ENCODE results near the gene DNAH14.

The DNAH14 gene

DNA sequence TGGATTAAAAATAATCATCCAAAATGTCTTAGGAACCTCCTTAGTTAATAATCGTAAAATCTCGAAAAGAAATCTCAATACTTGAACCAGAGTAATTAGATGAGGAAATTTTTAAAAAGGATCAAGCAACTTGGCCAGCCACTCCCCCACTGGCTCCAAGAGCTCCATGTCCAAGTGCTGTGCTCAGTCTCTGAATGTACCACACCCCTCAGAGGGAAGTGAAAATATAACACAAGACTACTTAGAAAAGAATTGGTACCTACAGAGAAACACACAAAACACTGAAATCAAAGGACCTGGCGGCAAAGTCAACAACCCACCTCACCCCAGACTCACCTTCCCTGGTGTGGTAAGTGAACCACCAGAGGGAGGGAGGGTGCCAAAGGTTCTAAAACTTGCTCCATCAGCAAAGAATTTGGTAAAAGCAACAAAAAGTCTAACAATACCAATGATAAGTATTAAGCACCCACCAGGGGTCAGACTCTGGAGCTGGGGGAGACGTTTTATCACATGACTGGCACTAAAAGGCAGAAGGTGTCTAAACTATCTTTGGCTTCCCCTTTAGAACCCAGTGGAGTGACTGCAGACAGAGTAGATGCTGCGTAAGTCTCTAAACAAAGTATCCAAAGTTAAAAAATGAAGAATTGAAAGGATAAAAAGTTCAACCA, 484.4 kb downstream of the DNAH14 start:
- DNase-seq, result no peak

DNA sequence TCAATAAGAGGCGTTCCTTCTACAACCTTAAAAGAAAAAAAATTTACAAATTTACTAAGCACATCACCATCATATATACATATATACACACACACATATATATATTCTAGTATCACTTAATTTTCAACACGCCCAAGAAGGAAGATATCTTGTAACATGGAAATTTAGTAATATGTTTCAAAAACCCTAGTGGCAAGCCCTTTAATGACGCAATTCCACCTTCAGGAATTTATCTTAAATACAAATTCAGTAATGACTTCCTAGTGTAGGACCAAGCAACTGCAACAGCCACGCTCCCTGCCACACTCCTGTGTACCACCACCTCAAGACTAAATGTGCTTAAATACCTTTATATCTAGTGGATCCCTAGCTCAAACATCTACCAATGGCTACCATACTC, 485.8 kb downstream of the DNAH14 start:
- DNase-seq, result no peak

DNA sequence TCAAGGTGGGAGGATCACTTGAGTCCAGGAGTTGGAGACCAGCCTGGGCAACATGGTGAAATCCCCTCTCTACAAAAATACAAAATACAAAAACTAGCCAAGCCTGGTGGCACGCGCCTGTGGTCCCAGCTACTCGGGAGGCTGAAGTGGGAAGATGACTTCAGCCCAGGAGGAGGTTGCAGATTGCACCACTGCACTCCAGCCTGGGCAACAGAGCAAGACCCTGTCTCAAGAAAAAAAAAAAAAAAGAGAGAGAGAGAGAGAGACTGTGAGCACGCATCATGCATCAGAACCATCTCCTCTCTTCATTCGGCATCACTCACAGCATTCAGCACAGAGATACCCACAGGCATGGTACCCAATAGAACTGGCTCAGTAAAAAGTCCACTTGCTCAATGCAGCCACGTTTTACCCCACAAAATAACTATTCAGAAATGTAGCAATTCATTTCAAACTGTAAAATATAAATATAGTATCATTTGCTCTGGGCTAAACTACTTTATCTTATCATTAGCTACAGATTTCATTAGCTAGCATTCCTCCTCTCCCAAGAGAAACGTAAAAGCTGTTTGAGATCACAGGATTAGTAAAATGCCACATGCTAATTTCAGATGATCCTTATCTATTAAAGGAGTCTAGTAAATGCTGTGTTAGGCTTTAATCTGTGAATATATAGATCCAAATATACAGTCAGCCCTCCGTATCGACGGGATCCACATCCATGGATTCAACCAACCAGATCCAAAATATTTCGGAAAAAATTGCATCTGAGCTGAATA, 486.7 kb downstream of the DNAH14 start:
- DNase-seq, result no peak

DNA sequence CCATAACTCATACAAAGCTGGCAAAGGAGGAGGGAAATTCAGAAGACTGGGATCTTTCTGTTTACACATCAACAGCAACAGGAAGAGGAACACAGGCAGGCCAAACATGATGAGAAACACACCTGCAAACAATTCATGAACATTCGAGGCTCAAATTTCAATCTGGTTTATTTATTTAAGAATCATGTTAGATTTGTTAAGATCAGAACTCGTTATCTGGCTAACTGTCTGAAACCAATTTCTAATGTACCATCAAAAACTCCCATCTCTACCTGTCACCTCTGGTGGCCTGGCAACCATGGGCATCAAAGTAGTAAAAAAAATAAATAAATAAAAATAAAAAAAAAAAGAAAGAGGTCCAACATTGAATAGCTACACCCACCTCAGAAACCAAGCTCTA, 488.6 kb downstream of the DNAH14 start:
- no peak for DNase-seq

DNA sequence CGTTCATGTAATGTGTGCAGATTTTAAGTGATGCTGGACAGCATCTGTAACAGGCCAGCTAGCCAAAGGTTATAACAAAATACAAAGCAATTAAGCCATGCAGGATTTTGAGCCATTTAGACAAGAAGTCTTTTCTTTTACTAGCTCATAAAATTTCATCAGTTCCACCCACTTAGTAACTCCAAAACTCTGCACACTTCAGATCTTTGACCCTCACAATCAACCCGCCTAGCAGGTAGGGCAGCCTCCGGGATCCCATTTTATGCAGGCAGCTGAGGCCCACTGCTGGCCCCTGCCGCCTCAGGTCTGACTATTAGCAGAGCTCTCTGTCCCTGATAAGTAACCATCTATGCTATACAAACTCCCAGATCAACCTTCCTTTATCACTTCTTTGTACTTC, 489.1 kb downstream of the DNAH14 start:
- DNase-seq, result no peak

DNA sequence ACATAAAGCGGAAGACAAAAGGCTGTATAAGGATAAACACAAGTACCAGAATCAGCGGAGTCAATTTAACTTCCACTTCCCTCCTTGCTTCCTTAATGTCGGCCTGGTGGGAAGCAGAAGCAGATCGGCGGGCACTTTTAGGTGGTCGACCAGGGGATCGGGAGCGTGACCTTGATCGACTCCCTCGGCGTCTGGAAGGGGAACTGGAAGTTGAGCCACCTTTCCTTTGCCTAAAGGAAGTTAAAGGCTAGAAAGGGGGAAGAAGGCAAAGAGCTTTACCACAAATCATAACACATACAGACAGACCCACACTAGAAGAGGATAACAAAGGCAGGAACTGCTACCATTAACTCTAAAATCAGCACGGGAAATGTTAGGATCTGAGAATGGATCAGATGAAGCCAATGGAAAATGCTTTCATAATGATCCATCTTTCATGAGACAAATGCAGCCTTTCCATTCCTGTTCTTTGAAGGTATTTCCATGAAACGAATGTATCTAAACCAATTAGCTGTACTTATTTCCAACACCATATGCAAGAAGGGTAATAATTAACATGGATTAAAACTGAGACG, 492.6 kb downstream of the DNAH14 start:
- no peak for DNase-seq

DNA sequence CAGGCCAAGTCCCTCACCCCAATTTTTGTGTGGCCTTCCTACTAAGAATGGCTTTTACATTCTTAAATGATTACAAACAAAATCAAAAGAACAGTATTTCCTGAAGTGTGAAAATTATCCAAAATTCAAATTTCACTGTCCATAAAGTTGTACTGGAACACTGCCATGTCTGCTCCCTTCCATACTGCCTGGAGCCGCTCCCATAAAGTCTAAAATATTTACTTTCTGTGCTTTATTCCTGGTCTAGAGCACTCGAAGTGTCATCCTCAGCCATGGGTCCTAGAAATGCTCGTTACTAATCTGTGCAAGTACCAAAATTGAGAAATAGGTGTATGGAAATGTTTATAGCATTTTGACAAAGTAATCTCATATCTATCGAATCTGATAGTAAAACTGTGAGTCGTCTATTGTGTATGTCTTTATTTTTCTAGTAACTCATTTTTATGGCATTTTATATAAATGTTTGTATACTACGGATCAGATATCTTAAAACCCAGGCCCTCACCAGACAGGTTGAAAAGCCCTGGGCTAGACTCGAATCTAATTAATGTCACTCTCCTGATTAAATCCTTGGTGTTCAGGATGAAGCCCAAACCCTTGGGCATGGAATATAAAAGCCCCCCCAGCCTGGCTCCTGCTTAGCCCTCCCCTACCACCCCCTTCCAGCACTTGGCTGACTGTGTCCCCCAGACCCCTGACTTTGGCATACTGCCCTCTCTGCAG, 493.5 kb downstream of the DNAH14 start:
- no peak for DNase-seq

DNA sequence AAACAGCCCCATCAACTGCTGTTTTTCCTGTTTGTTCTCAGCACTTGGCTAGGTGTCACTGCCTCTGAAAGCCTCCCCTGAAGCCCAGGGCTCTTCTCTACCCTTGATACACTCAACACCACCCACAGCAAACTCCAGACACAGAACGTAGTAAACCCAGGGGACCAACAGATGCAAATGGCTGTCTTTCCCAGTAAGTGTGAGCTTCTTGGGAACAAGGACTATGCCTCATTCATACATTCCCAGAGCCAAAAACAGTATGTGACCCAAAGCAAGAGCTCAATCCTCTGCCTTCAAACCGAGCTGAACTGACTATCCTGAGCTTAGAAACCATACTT, 494.0 kb downstream of the DNAH14 start:
- DNase-seq, result no peak

DNA sequence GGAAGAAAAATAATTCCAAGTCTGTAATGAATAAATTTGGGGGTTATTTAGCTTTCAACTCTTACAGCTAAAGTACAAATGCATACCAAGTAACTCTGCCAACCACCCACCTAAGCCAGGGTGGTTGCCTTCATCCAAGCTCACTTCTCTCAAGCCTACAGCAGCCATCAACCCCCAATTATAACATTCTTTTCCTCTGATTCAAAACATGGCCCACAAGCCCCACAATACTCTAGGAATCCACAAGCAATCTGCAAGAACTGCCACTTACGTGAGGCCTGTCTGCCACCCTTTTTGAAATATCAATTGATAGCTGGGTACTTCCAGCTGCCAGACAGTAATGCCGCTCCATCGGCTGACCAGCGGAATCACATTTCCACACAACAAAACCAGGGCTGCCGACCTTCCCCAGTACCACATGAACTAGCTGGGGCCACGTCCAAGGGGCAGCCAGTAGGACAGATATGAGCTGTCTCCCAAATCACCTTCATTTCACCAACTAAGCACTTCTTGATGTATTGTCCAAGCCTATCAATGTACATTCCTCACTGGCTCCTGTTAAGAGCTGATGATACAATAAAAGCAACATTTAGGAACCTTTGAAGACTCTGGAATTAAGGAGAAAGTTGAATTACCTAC, 495.2 kb downstream of the DNAH14 start:
- no peak for DNase-seq

DNA sequence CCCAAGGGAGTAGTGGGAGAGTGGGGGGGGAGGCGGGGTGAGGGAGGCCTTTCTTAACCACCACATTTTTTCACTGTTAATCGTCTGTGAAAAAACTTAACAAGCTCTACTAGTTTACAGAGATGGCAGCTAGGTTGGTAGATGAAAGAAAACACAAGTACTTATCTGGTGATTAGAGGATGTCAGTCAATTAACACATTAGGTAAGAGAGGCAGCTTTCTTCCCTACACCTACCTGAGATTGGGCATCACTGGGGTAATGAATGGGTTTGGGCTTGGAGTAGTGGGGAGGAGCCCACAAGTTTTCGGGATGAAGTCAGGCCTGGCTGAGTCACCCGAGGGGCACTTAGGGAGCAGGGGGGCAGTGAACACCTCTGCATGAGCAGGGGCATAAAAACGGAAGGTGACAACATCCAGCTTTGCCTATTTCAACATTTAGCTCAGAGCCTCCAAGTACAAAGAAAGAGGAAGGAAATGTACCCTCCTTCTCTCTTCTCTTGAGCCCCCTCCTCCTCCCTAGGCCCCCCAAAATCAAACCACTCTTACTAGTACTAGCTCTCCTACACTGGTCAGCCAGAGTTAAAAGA, 495.8 kb downstream of the DNAH14 start:
- DNase-seq, result no peak

DNA sequence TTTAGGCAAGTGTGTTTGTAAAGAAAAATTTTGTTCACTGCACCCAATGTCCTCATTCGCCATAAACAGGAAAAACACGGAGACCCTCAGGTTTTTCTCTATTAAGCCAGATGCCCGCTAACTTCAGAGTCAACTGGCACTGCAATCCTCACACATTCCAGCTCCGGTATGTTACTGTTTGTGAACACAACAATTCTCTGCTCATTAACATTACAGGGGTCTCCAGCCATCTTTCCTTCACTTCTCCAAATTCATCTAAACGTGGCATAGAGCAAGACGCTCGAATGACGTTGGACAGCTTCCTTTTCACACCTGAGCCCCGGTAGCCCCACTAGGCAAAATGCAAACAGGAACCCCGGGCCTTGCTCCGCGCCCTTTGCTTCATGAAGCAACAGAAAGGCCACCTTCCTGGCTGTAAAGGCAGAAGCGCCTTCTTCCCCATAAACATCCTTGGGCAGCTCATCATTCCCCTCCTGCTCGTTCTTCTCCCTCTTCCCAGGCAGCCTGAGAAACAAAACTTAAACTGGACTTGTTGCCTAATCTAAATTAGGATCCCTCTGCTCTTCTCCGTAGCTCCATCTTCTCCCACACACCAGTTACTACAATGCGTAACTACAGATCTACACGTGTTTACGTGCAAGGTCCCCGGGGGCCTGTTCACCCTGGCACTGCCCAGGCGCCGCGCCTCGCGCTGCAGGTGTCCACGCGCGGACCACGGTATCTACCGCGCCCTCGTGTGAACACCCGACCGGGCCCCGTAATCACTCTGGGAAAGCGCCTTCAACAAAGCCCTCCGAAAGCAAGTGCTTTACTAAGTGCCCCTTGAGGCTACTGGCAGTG, 497.1 kb downstream of the DNAH14 start:
- DNase-seq, result no peak

DNA sequence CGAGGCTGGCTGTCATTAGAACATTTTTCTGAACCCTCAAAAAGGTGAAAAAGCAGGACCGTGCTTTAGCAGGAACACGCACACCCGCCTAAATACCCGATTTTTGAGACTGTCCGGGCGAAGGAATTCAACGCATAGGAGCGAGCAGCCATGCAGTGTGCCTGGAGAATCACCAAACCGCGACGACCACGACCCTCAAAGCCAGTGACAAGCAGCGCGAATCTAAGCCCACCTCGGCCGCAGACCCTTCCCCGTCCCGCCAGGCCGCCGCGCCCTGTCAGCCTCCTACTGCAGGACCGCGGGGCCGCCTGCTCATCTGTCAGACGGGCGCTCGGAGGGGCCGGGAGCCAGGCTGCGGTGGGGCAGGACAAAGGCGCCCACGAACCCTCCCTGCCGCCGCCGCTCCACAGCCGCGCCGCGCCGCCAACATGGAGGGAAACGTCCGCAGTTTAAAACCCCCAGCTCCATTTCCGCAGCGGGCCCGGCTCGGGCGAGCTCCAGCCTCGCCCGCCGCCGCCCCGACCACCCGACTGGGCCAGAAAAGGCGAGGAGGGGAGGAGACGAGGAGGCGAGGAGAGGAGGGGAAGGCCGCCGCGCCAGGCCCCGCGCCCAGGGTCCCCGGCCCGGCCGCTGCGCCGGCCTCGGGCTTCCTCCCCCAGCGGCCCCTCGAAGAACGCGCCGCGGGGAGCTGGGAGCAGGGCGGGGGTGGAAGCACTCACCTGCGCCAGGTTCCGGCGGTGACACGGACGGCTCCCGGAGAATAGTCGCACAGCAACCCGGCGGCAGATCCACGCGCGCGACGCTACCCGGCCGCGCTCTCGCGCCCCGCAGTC, 498.0 kb downstream of the DNAH14 start, which contains the start of gene LBR:
LBR (minus strand) TSS at position 804 of the 833 bp plus-strand sequence. CDS start 3,963 bp downstream, outside the sequence.
- no peak for DNase-seq

DNA sequence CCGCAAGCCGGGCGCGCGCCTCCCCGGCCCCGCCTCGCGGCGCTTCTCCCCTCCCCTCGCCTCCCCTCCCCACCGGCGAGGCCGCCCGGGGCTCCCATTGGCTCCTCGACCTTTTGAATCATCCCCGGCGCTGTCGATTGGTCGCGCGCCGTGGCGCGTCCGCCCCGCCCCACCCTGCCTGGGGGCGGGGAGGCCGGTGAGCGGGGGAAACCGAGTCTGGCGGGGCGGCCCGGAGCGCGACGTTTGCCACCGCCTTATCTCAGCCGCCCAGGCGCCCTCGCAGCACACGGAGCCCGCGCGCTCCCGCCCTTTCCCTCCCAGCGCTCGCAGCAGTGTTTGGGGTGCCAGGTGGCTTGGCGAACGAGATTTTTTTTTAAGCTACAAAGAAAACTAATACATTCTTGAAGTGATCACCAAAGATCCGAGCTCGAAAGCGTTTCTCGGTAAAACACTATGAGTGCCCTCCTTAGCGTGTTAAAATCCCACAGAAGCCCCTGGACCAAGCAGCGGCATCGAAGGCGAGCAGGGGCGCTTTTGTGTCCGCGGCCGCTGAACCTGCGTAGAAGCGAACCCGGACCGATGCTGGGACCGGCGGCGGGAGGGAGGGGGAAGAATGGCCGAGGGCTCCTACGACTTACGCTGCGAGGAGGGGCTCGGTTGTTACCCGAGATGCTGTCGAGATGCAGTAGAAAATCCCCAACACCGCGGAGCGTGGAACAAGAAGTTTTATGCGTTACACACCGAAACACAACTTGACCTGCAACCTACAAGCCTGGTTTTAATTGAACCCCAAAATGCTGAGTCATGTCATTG, 498.8 kb downstream of the DNAH14 start:
- peak; percentile 80 for DNase-seq

DNA sequence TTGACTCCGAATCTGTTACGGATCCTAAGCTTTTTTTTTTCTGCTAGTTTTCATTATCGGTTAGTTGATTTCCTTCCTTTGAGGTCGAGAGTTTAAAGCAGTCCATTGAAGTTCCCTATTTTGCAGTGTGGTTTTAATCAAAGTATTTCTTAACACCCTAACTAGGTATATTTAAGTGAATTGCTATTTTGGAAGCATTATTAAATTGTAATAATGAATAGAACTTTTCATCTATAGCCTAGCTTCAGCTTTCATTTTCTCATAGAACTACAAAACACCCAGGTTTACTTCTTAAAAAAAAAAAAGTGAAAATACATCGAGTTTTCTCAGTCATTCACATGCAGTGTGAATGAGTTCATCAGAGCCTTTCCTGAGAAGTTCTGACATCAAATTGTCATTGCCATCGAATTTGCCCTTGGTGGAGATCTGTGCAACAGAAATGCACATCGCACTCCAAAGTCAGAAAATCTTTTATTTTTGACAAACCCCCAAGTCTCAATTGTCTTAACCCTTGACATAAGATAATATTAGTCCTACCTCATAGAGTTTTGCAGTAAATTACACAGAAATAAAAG, 499.5 kb downstream of the DNAH14 start:
- no peak for DNase-seq

DNA sequence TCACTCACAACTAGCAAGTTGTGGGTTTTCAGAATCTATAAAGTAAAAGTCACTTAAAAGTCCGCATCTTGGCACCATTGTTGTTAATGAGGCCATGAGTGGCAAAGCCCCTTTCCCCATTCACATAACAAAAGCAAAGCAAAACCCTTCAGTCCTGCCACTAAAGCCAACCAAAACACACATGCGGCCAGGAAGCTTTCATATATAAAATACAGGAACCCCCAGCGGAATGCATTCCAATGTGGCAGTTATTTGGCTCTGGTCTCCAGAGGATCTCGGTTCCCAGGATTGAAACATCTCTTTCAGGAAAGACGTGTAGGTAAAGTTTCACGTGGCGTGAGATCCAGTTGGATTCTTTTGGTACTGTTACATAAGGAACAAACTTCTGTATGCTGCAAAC, 500.8 kb downstream of the DNAH14 start:
- DNase-seq, result no peak

DNA sequence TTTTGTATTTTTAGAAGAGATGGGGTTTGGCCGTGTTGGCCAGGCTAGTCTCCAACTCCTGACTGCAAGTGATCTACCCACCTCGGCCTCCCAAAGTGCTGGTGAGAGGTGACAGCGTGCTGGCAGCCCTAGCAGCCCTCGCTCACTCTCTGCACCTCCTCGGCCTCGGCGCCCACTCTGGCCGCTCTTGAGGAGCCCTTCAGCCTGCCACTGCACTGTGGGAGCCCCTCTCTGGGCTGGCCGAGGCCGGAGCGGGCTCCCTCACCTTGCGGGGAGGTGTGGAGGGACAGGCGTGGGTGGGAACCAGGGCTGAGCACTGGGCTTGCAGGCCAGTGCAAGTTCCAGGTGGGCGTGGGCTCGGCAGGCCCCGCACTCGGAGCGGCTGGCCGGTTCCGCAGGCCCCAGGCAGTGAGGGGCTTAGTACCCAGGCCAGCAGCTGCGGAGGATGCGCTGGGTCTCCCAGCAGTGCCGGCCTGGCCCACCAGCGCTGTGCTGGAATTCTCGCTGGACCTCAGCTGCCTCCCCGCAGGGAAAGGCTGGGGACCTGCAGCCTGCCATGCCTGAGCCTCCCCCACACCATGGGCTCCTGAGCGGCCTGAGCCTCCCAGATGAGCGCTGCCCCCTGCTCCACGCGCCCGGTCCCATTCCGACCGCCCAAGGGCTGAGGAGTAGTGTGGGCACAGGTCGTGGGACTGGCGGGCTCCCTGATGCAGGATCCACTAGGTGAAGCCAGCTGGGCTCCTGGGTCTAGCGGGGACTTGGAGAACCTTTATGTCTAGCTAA, 501.8 kb downstream of the DNAH14 start:
- DNase-seq, result no peak

DNA sequence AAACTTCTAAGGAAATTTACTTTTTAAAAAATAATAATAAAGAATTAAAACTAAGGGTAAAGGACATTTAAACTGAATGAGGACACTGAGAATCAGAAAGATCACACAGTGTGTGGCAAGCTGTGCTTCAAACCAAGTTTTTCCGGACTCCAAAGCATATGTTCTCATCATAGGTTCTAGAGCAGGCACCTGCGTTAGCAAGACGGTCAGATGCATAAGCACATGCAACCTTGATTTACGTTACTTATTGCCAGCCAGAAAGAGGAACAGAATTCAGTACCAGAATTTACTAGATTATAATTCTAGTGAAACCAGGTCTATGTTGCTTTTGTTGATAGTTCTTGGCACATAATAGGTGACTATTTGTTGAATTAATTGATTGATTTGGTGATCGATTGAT, 504.6 kb downstream of the DNAH14 start:
- DNase-seq, result no peak

DNA sequence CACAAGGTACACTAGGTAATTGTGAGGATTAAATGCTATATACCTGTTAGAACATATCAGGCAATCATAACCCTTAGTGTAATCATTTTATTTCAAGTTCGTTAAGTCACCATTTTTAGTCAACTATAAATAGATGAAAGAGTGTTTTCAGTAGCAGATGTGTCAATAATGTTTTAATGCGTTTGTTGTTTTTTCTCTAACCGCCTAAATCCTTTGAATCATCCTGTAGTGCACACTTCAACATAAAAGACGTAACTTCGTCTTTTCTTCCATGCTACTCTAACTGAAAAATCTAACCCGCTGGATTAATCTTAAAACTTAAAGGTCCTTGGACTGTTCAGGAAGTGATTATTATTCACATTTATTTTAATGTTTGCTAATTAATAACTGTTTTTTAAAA, 505.6 kb downstream of the DNAH14 start:
- DNase-seq, result no peak

DNA sequence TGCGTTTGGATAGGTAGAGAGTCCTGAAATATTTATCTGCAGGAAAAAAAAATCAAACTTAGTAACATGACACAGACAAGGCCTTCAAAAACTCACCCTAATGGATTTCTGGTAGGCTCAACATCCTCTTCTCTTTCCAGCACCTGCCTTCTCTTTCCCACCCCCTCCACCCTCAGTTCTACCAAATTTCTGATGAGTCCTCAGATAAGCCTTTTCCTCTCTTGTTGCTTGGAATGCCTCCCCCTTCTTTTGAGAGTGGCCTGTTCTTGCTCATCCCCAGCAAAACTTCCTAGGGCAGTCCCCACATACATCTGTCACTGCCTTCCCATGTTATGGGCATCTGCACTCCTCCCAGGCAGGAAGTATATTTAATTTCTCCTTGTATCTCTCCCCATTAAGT, 506.0 kb downstream of the DNAH14 start:
- DNase-seq, result no peak
